WTC11 (cell line): ENCODE measurements around the gene SSR1.

Experiments
- CTCF ChIP-seq: fragments of 200-600 bp; IDR thresholded peaks from 2 replicates; pipeline ENCODE4 v1.8.0; 2022; ENCODE audit warnings: antibody characterized with exemption
- MYBL2 ChIP-seq: sonication (generic); formaldehyde crosslinking; IDR thresholded peaks from 2 replicates; pipeline ENCODE4 v1.8.1; 2023; ENCODE audit warnings: mild to moderate bottlenecking, moderate library complexity, missing genetic modification reagents
- PRDM15 ChIP-seq: sonication (generic); formaldehyde crosslinking; IDR thresholded peaks from 2 replicates; pipeline ENCODE4 v1.8.0; 2022; ENCODE audit warnings: missing genetic modification reagents
- TP53 ChIP-seq: sonication (generic); formaldehyde crosslinking; IDR thresholded peaks from 2 replicates; pipeline ENCODE4 v1.8.1; 2023; ENCODE audit warnings: mild to moderate bottlenecking, missing genetic modification reagents
- ZBTB21 ChIP-seq: sonication (generic); formaldehyde crosslinking; IDR thresholded peaks from 2 replicates; pipeline ENCODE4 v1.8.1; 2023; ENCODE audit warnings: mild to moderate bottlenecking, missing genetic modification reagents, borderline replicate concordance
- ZNF512 ChIP-seq: sonication (generic); formaldehyde crosslinking; IDR thresholded peaks from 2 replicates; pipeline ENCODE4 v1.8.1; 2022; ENCODE audit warnings: missing genetic modification reagents, borderline replicate concordance

GRCh38 chr6:7315948-7316365, 3.0 kb upstream of the SSR1 start:
- no peak for TF ChIP-seq ZBTB21
- no peak for TF ChIP-seq MYBL2 (CRISPR knock-in tag)
- TF ChIP-seq ZNF512 (CRISPR knock-in tag): no peak
- TF ChIP-seq CTCF: no peak
- TF ChIP-seq PRDM15 (CRISPR knock-in tag): no peak
- no peak for TF ChIP-seq TP53 (CRISPR knock-in tag)
